HUES6 (cell line): ENCODE measurements around the gene RANBP17.

Experiments
- H3K27ac ChIP-seq: 2 replicates; pipeline ENCODE4 v1.7.0; 2013; ENCODE audit warnings: low read depth, mild to moderate bottlenecking, low read length, inconsistent platforms
- H3K27me3 ChIP-seq: 2 replicates; pipeline ENCODE4 v1.6.1; 2013; ENCODE audit warnings: low read length; ENCODE audit not compliant: control insufficient read depth, insufficient read depth
- H3K36me3 ChIP-seq: 2 replicates; pipeline ENCODE4 v1.6.1; 2013; ENCODE audit warnings: low read length; ENCODE audit not compliant: control insufficient read depth, insufficient read depth
- H3K4me1 ChIP-seq: 2 replicates; pipeline ENCODE4 v1.6.1; 2013; ENCODE audit warnings: low read length; ENCODE audit not compliant: control insufficient read depth, insufficient read depth
- H3K4me3 ChIP-seq: 2 replicates; pipeline ENCODE4 v1.5.1; 2013; ENCODE audit warnings: low read depth, low read length
- H3K9ac ChIP-seq: one replicate; pipeline ENCODE4 v1.6.1; 2013; ENCODE audit warnings: mild to moderate bottlenecking, low read length
- H3K9me3 ChIP-seq: 2 replicates; pipeline ENCODE4 v1.6.1; 2013; ENCODE audit warnings: low read depth, low read length; ENCODE audit not compliant: control insufficient read depth, insufficient read depth

RANBP17 gene

GRCh38 chr5:171336521-171337209 is 474.8 kb downstream of the RANBP17 start:
- H3K4me3 ChIP-seq = peak overlapping the region; percentile 52

GRCh38 chr5:171337210-171337569 is 475.4 kb downstream of the RANBP17 start:
- Histone ChIP-seq H3K9ac (no peak overlapping the region), H3K9me3 (no peaks in the 10 kb centered on the region), H3K36me3 (no peaks in the 10 kb centered on the region), H3K4me1 (no peaks in the 10 kb centered on the region; the same call in 1 of the 2 replicates), H3K4me3 (peak overlapping the region; percentile 52), H3K27me3 (peaks cover 51% of the 10 kb centered on the region), H3K27ac (no peak overlapping the region)

More at GRCh38 chr5:171336521-171337209, 474.8 kb downstream of the RANBP17 start:
- Histone ChIP-seq H3K9me3 (no peaks in the 10 kb centered on the region), H3K36me3 (no peaks in the 10 kb centered on the region), H3K9ac (no peak overlapping the region), H3K27ac (no peak overlapping the region), H3K27me3 (peaks cover 56% of the 10 kb centered on the region), H3K4me1 (no peaks in the 10 kb centered on the region; the same call in 1 of the 2 replicates)

DNA sequence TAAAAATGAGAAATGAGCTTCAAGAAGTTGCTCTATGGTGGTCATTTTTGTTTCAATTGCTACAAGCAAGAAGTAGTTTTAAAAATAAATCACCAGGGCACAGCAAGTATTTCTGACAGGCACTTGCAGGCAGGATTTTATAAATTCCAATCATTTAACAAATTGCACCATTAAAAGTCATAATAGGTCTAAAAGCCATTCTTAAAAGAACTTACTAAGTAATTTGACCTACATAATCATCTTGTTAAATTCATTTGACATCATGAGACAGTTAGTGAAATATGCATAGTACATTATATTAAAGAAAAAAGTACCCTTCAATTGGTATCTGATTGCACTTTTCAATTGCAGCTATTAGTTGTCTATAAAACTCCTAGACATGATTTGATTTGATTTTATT is 478.2 kb downstream of the RANBP17 start:
- Histone ChIP-seq H3K9ac (no peak overlapping the region), H3K36me3 (no peaks in the 10 kb centered on the region), H3K9me3 (no peaks in the 10 kb centered on the region), H3K4me3 (no peak overlapping the region), H3K27me3 (peaks cover 34% of the 10 kb centered on the region), H3K4me1 (no peaks in the 10 kb centered on the region; the same call in 1 of the 2 replicates), H3K27ac (no peak overlapping the region)

DNA sequence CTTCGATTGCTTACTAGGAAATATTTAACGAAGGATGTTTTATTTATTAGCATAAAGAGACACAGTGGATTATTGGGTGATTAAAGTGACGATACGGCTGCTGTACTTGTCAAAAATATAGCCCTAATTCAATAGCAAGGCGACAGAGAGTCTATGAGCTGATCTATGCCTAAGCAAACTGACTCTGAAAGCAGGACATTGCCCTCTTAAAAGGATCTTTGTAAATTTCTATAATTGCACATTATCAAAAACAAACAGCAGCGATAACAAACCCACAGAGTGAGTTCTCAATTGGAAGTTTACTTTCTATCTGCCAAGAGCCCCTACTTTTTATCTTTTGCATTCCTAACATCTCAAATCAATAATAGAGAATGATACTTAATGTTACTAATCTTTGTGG is 478.7 kb downstream of the RANBP17 start:
- H3K4me1 ChIP-seq = no peaks in the 10 kb centered on the region; the same call in 1 of the 2 replicates
- H3K4me3 ChIP-seq = no peak overlapping the region
- no peaks in the 10 kb centered on the region for H3K36me3 ChIP-seq
- H3K9me3 ChIP-seq = no peaks in the 10 kb centered on the region
- peaks cover 29% of the 10 kb centered on the region for H3K27me3 ChIP-seq
- H3K9ac ChIP-seq = no peak overlapping the region
- H3K27ac ChIP-seq = no peak overlapping the region

DNA sequence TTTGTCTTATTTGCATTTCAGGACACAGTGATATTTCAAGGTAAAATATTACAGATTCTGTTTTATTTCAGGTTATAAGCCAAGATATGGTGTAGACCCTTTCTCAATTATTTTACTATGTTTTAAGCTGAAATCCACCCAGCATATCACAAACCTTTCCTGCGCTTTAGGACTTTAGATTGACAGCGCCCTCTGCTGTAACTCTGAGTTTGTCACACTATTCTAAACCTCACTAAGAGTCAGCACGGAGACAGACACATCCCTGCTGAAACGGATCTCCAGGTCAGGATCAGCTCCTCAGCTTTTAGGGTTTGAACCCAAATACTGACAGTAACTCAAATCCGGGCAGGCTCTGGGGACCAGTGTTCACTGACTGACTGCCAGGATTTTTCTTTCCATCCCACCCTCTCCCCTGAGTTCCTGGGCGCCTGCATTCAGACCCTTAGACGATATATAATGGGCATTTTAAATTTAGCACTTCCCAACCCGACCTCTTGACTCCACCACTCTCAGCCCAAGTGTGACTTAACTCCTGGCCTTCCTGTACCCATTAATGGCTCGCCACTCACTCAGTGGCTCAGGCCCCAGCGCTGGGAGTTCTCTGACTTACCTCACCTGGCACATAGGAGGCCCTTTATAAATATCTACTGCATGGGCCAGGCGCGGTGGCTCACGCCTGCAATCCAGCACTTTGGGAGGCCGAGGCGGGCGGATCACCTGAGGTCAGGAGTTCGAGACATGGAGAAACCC is 480.7 kb downstream of the RANBP17 start:
- Histone ChIP-seq H3K4me1 (no peaks in the 10 kb centered on the region), H3K36me3 (no peaks in the 10 kb centered on the region), H3K9ac (no peak overlapping the region), H3K27me3 (peaks cover 9% of the 10 kb centered on the region), H3K4me3 (no peak overlapping the region), H3K27ac (no peak overlapping the region), H3K9me3 (no peaks in the 10 kb centered on the region)

DNA sequence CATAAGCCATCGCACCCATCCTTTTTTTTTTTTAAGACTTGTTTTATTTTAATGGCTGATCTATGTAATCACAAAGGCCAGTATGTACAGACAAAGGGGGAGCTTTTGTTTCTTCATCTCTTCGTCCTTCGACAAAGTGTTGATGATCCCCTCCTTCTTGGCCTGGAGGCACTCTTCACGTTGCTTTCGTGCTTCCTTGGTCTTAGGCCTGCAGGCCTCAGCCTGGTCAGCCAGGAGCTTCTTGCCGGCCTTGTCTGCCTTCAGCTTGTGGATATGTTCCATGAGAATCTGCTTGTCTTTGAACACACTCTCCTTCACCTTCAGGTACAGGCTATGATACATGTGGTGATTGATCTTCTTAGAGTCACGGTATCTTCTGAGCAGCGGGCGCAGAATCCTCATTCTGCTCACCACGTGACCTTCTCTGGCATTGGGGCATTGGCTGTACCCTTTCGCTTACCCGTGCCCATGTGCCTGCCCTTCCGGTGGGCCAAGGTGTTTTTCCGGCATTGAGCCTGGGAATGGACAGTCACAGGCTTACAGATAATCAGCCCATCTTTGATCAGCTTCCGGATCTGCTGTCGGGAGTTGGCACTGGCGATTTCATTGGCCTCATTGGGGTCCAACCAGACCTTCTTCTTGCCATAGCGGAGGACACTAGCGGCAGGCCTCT is 483.3 kb downstream of the RANBP17 start:
- H3K36me3 ChIP-seq = no peaks in the 10 kb centered on the region
- no peaks in the 10 kb centered on the region for H3K4me1 ChIP-seq
- no peaks in the 10 kb centered on the region for H3K27me3 ChIP-seq
- no peak overlapping the region for H3K27ac ChIP-seq
- H3K9ac ChIP-seq = no peak overlapping the region
- no peak overlapping the region for H3K4me3 ChIP-seq
- no peaks in the 10 kb centered on the region for H3K9me3 ChIP-seq
